HEK293T (cell line): ENCODE results near the gene DPP7.
"Not testable (repeated sequence)": the region's sequence is repeated elsewhere in the genome, so short reads cannot be mapped to it uniquely, and the experiment has no call there.

Experiments used
- CTCF ChIA-PET: fragments of 350-600 bp; formaldehyde crosslinking; extraction: SDS; loops from one replicate; lab custom pipeline; 2021; ENCODE audit warnings: antibody characterized with exemption, inconsistent platforms; lab: Yijun Ruan, JAX
- POLR2A ChIA-PET: fragments of 350-600 bp; formaldehyde crosslinking; extraction: SDS; loops from one replicate; lab custom pipeline; 2020; ENCODE audit warnings: antibody characterized with exemption, inconsistent platforms; lab: Yijun Ruan, JAX
- DNase-seq: peaks from one replicate; pipeline ENCODE4 v3.0.0; 2012; ENCODE audit warnings: mixed read lengths; ENCODE audit errors: extremely low spot score
- ARNT ChIP-seq: fragments of 450-650 bp; IDR thresholded peaks from 2 replicates; pipeline ENCODE4 v1.6.1; 2017; ENCODE audit warnings: mild to moderate bottlenecking
- BHLHE40 ChIP-seq: fragments of 450-650 bp; IDR thresholded peaks from 2 replicates; pipeline ENCODE4 v1.6.1; 2016; ENCODE audit warnings: mild to moderate bottlenecking, moderate library complexity, borderline replicate concordance
- CTBP1 ChIP-seq: fragments of 450-650 bp; IDR thresholded peaks from 2 replicates; pipeline ENCODE4 v1.6.1; 2016; ENCODE audit warnings: borderline replicate concordance
- ELF4 ChIP-seq: fragments of 450-650 bp; IDR thresholded peaks from 2 replicates; pipeline ENCODE4 v1.6.1; 2017; ENCODE audit warnings: antibody characterized with exemption
- FOXA1 ChIP-seq: fragments of 450-650 bp; IDR thresholded peaks from 2 replicates; pipeline ENCODE4 v1.6.1; 2016; ENCODE audit warnings: mild to moderate bottlenecking
- FOXK2 ChIP-seq: fragments of 450-650 bp; IDR thresholded peaks from 2 replicates; pipeline ENCODE4 v1.6.1; 2016; ENCODE audit warnings: mild to moderate bottlenecking
- FOXM1 ChIP-seq: fragments of 450-650 bp; IDR thresholded peaks from 2 replicates; pipeline ENCODE4 v1.6.1; 2017; ENCODE audit warnings: mild to moderate bottlenecking, borderline replicate concordance
- HDGF ChIP-seq: fragments of 450-650 bp; IDR thresholded peaks from 2 replicates; pipeline ENCODE4 v1.6.1; 2017; ENCODE audit warnings: antibody characterized with exemption, borderline replicate concordance
- L3MBTL2 ChIP-seq: fragments of 450-650 bp; conservative IDR thresholded peaks from 2 replicates; pipeline ENCODE4 v1.6.1; 2016; ENCODE audit warnings: mild to moderate bottlenecking
- LEF1 ChIP-seq: fragments of 450-650 bp; IDR thresholded peaks from 2 replicates; pipeline ENCODE4 v1.6.1; 2017; ENCODE audit warnings: mild to moderate bottlenecking, borderline replicate concordance
- NFRKB ChIP-seq: fragments of 450-650 bp; IDR thresholded peaks from 2 replicates; pipeline ENCODE4 v1.6.1; 2016; ENCODE audit warnings: mild to moderate bottlenecking, moderate library complexity
- PKNOX1 ChIP-seq: fragments of 450-650 bp; IDR thresholded peaks from 2 replicates; pipeline ENCODE4 v1.6.1; 2016
- SP1 ChIP-seq: fragments of 450-650 bp; IDR thresholded peaks from 2 replicates; pipeline ENCODE4 v1.6.1; 2017
- SUZ12 ChIP-seq: fragments of 450-650 bp; IDR thresholded peaks from 2 replicates; pipeline ENCODE4 v1.6.1; 2016; ENCODE audit warnings: mild to moderate bottlenecking
- TARDBP ChIP-seq: fragments of 450-650 bp; IDR thresholded peaks from 2 replicates; pipeline ENCODE4 v1.6.1; 2016
- ZNF384 ChIP-seq: fragments of 450-650 bp; IDR thresholded peaks from 2 replicates; pipeline ENCODE4 v1.6.1; 2016

Gene DPP7

DNA sequence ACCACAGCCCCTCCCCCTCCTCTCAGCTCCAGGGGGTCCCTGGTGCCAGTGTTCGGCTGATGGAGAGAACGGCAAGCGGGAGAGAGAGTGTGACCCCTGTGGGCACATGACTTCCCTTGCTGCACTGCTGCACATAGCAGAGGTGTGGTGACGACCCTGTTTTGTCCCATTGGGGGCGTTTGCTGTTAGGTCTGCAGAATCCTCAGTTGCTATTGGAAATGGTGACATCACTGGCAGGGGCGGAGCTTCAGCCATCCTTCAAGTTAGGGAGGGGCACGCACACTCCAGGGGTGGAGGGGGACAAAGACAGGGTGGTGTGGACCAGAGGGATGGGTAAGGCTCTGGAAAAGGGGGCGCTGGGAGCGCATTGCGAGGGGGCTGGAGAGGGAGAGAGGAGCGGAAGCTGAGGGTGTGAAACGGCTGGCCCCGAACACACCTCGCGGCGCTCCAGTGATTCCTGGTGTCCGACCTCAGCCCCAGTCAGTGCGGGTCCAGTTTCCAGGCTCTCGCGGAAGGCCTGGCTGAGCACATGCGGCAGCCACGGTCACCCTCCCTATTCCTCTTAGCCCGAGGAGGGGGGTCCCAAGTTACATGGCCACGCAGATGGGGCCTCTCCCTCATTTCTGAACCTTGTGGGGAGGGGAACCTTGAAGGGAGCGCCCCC is 23.7 kb upstream of the DPP7 start:
- TF ChIP-seq SP1: no peak
- TF ChIP-seq FOXA1: no peak
- TF ChIP-seq HDGF: no peak
- no peak for TF ChIP-seq ELF4
- no peak for TF ChIP-seq ARNT
- TF ChIP-seq PKNOX1: no peak
- no peak for TF ChIP-seq BHLHE40
- TF ChIP-seq LEF1: no peak
- TF ChIP-seq TARDBP: no peak
- ChIA-PET POLR2A (interaction anchor here (0.6 to 5.4 kb wide), 6 partner anchors 8 to 103 kb away, joined by 3 to 37 read pairs (median 4); partner anchors contain the start of gene TUBB4B), CTCF (interaction anchor here (1.8 kb wide), 1 partner anchor 12 kb away, joined by 7 read pairs; no protein-coding TSS in a partner anchor)
- peak; percentile 62 for DNase-seq

DNA sequence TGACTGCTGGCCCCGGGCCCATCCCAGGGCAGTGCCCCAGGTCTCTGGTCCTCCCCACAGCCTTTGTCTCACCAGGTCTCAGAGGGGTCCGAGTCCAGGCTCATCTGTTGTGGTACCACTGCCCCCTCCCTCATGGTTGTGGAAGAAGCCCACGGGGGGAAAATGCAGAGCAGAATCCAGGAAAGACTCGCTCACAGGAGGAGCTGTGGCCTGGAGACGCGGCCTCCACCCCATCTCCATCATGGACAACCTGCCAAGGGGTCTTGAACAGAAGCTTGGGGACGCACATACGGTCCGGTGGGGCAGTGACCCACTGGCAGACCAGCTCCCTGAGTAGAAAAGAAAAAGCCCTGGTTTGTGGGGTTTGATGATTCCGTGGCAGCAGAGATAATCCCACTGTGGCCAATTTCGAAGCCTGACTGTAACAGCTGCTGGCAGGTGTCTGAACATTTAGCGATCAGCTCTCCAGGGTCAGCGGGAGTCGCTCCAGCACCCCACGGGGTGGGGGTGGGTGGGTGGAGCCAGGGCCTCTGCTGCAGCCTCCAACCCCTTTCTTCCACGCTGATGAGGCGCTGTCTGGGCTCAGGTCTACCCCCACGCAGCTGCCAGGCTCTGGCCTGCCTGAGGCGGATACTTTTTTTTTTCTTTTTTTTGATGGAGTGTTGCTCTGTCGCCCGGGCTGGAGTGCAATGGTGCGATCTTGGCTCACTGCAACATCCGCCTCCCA is 22.5 kb upstream of the DPP7 start:
- no peak for DNase-seq
- TF ChIP-seq TARDBP (no peak), LEF1 (no peak), ARNT (no peak), HDGF (no peak), FOXA1 (no peak), ZNF384 (no peak), SUZ12 (no peak), FOXK2 (no peak), FOXM1 (no peak), CTBP1 (no peak), BHLHE40 (no peak), NFRKB (no peak), L3MBTL2 (no peak)
- ChIA-PET CTCF (interaction anchor here (1.8 kb wide), 1 partner anchor 14 kb away, joined by 7 read pairs; no protein-coding TSS in a partner anchor), POLR2A (interaction anchor here (1.2 to 5.4 kb wide), 2 partner anchors 7 to 104 kb away, joined by 5 to 37 read pairs; partner anchors contain the start of gene TUBB4B)

GRCh38 chr9:137136261-137136880 is 21.8 kb upstream of the DPP7 start:
- DNase-seq: no peak
- TF ChIP-seq FOXA1 (no peak), PKNOX1 (0 out of 2 replicates have a peak, but pooled peaks have one; percentile 8)
- ChIA-PET CTCF (no interaction called here), POLR2A (no interaction called here)

DNA sequence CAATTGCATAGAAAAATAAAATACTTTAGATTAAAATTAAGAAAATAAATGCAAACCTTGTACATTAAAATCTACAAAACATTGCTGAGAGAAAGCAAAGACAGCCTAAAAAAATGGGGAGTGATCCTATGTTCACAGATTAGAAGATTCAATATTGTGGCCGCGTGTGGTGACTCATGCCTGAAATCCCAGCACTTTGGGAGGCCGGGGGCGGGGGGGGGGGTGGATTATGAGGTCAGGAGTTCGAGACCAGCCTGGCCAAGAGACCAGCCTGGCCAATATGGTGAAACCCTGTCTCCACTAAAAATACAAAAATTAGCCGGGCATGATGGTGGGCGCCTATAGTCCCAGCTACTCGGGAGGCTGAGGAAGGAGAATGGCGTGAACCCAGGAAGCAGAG is 20.6 kb upstream of the DPP7 start:
- CTCF ChIA-PET: interaction anchor here (0.6 kb wide), 2 partner anchors 119 to 147 kb away, joined by 3 to 7 read pairs; no protein-coding TSS in a partner anchor
- DNase-seq, POLR2A ChIA-PET: not testable (repeated sequence)

GRCh38 chr9:137134191-137134590 is 19.7 kb upstream of the DPP7 start:
- ChIA-PET POLR2A (no interaction called here), CTCF (no interaction called here)
- DNase-seq: no peak
- 0 out of 2 replicates have a peak, but pooled peaks have one; percentile 47 for TF ChIP-seq ZNF384
- TF ChIP-seq SUZ12: no peak

DNA sequence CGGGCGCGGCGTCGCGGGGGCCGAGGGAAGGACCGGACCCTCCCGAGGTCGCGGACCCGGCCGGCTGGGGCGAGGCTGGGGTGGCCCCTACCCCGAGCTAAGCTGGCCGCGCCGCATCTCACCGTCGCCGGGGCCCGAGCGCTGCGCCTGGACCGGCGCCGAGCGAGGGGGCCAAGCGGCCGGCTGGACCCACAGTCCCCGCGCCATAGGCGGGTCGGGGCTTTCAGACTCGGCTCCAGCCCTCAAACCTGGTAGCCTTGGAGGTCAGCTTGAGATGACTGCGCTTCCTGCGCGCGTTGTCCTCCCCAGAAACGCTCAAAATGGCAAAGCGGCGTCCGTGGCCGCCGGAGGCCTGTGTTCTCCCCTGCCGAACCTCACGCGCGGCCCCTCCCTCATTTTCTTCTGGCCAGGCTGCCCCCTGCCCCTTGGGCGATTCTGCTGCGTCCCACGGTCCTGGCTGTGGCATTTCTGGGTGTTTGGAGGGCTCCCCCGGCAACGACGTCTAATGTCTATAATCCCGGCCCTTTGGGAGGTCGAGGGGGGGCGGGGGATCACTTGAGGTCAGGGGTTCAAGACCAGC is 15.7 kb upstream of the DPP7 start:
- no peak for DNase-seq
- CTCF ChIA-PET: interaction anchor here (0.7 to 2.4 kb wide), 6 partner anchors 20 to 182 kb away, joined by 3 to 8 read pairs (median 4); partner anchors contain the start of gene NPDC1
- no peak for TF ChIP-seq HDGF
- POLR2A ChIA-PET: interaction anchor here (0.7 to 3.0 kb wide), 40 partner anchors 10 to 422 kb away, joined by 3 to 57 read pairs (median 4); partner anchors contain the start of genes CYSRT1, EXD3, GRIN1 and LRRC26
